H1 (cell line): ENCODE data around the gene LGALS9. TPM values are rescaled to one million over a fixed set of nuclear protein-coding genes. Genes with fewer than 3 reads are reported as not detected.

Experiments
- SRF ChIP-seq: IDR thresholded peaks from 2 replicates; pipeline ENCODE4 v1.6.1; 2011; ENCODE audit warnings: mild to moderate bottlenecking, low read depth, low read length, moderate library complexity
- YY1 ChIP-seq: IDR thresholded peaks from 2 replicates; pipeline ENCODE4 v1.6.1; 2011; ENCODE audit warnings: low read depth, mild to moderate bottlenecking, low read length
- polyA plus RNA-seq, 7 experiments: library from polyadenylated mRNA; depleted of rRNA in 3 of 7; stranded (reverse) in 5 of 7; unstranded in 2 of 7; fragments of >200 nt in 5 of 7; fragments of 200-250 nt in 2 of 7; gene quantifications; 1 replicate in 5 of 7; 2 replicates in 1 of 7; 4 replicates in 1 of 7; pipeline versions ENCODE4 v1.2.1 to v1.2.3, GENCODE V29; 2011 to 2013; ENCODE audit warnings: missing spikeins in 2 of 7, mixed read lengths in 2 of 7
- total RNA-seq: library from RNA; stranded (reverse); fragmentation: NEBNext Ultra II Directional; extraction: Animal tissue kit (Norgen Biotek cat#: 25700); gene quantifications from 2 replicates; pipeline ENCODE4 v1.2.1, GENCODE V29; 2021
- TF ChIP-seq, protein P1 (sequence below): fragments of 300-600 bp; sonication (generic); IDR thresholded peaks from 2 replicates; pipeline ENCODE4 v1.7.1; 2012; ENCODE audit warnings: low read length, moderate library complexity, mild to moderate bottlenecking, inconsistent platforms; ENCODE audit not compliant: insufficient replicate concordance

The LGALS9 gene
- total and polyA plus RNA-seq, 2 of the 8 experiments (the other 6 are each of a cell fraction or from before 2014, with no cell fraction given), result 0.95 to 1.7 TPM

DNA sequence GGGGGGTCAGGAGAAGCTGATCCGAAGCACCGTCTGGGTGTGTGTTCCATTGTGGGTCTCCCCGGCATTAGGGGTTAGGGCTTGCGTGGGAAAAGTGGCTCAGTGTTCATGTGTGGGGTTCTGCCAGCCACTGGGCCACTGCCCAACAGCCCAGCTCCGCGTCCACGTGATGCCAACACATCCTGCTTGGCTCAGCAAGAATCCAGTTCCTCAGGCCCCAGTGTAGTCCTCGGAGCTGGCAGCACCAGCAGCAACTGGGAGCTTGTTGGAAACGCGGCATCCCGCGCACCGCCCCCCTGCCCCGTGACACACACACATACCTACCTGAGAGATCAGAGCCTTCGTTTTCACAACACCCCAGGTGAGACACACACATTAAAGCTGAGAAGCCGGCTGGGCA lies 18.9 kb downstream of the LGALS9 start (continued):
- TF ChIP-seq, protein P1, sequence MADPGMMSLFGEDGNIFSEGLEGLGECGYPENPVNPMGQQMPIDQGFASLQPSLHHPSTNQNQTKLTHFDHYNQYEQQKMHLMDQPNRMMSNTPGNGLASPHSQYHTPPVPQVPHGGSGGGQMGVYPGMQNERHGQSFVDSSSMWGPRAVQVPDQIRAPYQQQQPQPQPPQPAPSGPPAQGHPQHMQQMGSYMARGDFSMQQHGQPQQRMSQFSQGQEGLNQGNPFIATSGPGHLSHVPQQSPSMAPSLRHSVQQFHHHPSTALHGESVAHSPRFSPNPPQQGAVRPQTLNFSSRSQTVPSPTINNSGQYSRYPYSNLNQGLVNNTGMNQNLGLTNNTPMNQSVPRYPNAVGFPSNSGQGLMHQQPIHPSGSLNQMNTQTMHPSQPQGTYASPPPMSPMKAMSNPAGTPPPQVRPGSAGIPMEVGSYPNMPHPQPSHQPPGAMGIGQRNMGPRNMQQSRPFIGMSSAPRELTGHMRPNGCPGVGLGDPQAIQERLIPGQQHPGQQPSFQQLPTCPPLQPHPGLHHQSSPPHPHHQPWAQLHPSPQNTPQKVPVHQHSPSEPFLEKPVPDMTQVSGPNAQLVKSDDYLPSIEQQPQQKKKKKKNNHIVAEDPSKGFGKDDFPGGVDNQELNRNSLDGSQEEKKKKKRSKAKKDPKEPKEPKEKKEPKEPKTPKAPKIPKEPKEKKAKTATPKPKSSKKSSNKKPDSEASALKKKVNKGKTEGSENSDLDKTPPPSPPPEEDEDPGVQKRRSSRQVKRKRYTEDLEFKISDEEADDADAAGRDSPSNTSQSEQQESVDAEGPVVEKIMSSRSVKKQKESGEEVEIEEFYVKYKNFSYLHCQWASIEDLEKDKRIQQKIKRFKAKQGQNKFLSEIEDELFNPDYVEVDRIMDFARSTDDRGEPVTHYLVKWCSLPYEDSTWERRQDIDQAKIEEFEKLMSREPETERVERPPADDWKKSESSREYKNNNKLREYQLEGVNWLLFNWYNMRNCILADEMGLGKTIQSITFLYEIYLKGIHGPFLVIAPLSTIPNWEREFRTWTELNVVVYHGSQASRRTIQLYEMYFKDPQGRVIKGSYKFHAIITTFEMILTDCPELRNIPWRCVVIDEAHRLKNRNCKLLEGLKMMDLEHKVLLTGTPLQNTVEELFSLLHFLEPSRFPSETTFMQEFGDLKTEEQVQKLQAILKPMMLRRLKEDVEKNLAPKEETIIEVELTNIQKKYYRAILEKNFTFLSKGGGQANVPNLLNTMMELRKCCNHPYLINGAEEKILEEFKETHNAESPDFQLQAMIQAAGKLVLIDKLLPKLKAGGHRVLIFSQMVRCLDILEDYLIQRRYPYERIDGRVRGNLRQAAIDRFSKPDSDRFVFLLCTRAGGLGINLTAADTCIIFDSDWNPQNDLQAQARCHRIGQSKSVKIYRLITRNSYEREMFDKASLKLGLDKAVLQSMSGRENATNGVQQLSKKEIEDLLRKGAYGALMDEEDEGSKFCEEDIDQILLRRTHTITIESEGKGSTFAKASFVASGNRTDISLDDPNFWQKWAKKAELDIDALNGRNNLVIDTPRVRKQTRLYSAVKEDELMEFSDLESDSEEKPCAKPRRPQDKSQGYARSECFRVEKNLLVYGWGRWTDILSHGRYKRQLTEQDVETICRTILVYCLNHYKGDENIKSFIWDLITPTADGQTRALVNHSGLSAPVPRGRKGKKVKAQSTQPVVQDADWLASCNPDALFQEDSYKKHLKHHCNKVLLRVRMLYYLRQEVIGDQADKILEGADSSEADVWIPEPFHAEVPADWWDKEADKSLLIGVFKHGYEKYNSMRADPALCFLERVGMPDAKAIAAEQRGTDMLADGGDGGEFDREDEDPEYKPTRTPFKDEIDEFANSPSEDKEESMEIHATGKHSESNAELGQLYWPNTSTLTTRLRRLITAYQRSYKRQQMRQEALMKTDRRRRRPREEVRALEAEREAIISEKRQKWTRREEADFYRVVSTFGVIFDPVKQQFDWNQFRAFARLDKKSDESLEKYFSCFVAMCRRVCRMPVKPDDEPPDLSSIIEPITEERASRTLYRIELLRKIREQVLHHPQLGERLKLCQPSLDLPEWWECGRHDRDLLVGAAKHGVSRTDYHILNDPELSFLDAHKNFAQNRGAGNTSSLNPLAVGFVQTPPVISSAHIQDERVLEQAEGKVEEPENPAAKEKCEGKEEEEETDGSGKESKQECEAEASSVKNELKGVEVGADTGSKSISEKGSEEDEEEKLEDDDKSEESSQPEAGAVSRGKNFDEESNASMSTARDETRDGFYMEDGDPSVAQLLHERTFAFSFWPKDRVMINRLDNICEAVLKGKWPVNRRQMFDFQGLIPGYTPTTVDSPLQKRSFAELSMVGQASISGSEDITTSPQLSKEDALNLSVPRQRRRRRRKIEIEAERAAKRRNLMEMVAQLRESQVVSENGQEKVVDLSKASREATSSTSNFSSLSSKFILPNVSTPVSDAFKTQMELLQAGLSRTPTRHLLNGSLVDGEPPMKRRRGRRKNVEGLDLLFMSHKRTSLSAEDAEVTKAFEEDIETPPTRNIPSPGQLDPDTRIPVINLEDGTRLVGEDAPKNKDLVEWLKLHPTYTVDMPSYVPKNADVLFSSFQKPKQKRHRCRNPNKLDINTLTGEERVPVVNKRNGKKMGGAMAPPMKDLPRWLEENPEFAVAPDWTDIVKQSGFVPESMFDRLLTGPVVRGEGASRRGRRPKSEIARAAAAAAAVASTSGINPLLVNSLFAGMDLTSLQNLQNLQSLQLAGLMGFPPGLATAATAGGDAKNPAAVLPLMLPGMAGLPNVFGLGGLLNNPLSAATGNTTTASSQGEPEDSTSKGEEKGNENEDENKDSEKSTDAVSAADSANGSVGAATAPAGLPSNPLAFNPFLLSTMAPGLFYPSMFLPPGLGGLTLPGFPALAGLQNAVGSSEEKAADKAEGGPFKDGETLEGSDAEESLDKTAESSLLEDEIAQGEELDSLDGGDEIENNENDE, result no peak
- TF ChIP-seq YY1, result no peak
- no peak for TF ChIP-seq SRF
